NCI-H2227 treated with DMSO at 0.1 percent for 48 hours (cell line): ENCODE results near the gene FAS.

ENCODE experiments used
- DNase-seq: peaks from one replicate; lab custom pipeline; 2025; lab: John Stamatoyannopoulos, UW

Gene FAS

GRCh38 chr10:88990384-88991160 is at the start of gene FAS:
TSS of gene FAS (plus strand) at chr10:88990798. CDS start at chr10:88990877, 79 bp downstream.
- no peak for DNase-seq

- no peak for DNase-seq
Observed at GRCh38 chr10:88941026-88941425, 49.6 kb upstream of the FAS start.

- no peak for DNase-seq
Observed at GRCh38 chr10:88943778-88944177, 46.8 kb upstream of the FAS start.

DNA sequence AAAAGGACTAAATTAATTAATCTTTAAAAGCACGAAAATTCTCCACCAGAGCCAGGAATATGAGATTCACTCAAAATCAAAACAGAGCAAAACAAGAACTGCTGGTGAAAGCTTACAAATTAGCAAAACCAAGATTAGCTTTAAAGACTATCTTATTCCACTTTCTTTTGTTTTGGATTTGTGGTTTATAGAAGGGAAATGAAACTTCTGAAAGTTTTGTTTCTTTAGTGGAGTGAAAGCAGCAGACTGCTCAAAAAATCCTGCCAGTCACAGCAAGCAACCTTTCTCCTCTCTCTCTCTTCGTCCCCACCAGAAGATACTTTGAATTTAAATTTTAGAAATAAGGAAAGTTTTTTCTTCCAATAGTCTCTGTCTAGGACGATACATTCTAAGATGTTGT is 45.8 kb upstream of the FAS start:
- DNase-seq, result no peak

- DNase-seq, result no peak
Observed at GRCh38 chr10:88946200-88946599, 44.4 kb upstream of the FAS start.

DNA sequence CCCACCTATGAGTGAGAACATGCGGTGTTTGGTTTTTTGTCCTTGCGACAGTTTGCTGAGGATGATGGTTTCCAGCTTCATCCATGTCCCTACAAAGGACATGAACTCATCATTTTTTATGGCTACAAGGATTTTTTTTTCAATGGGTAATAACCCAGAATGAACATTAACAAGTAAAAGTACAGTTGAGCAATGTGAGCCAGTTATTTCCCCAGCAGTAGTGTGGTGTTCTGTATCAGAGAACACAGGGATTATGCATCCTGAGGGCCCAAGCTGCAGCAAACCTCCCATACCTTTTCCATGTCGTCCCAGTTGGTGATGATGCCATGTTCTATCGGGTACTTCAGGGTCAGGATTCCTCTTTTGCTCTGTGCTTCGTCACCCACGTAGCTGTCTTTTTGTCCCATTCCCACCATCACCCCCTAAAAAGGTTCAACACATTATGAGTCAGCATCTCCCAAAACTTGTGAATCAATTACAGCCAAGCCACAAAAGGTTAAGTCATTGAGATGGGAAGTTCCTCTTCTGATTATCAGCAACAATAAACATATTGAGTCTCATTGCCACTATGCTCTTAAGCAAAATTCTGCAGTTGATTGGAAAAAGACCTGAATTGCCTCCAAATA is 43.5 kb upstream of the FAS start:
- DNase-seq, result no peak

GRCh38 chr10:88949051-88949450 is 41.5 kb upstream of the FAS start:
- no peak for DNase-seq

- no peak for DNase-seq
Observed at GRCh38 chr10:88949912-88950837, 40.4 kb upstream of the FAS start.

GRCh38 chr10:88952647-88953111 is 37.9 kb upstream of the FAS start, which contains the start of gene ACTA2:
TSS of gene ACTA2 (minus strand) at chr10:88952773. CDS start at chr10:88948930, 3,843 bp downstream.
- DNase-seq, result no peak

GRCh38 chr10:88953662-88954061 is 36.9 kb upstream of the FAS start:
- no peak for DNase-seq

GRCh38 chr10:88954458-88955083 is 36.0 kb upstream of the FAS start:
- DNase-seq, result no peak

GRCh38 chr10:88957381-88957780 is 33.2 kb upstream of the FAS start:
- no peak for DNase-seq

GRCh38 chr10:88958721-88959120 is 31.9 kb upstream of the FAS start:
- no peak for DNase-seq

GRCh38 chr10:88960802-88961201 is 29.8 kb upstream of the FAS start:
- DNase-seq, result no peak

DNA sequence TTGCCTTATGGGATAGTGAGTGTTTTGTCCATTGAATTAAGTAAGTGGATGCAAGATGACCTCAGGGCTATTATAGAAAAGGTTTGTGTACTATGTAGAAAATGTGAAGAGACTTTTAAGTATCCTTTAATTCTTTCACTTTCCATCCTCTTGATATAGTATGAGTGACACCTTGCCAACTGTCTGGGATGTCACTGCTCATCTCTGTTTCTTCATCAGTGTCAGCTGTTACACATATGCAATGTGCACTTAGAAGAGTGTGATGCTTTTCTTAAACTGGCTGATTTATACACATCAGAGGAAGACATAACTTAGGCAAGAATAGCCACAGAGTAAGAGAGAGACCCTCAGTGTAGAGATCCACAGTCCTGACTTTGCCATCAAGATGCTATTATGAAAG is 29.3 kb upstream of the FAS start:
- DNase-seq, result no peak

DNA sequence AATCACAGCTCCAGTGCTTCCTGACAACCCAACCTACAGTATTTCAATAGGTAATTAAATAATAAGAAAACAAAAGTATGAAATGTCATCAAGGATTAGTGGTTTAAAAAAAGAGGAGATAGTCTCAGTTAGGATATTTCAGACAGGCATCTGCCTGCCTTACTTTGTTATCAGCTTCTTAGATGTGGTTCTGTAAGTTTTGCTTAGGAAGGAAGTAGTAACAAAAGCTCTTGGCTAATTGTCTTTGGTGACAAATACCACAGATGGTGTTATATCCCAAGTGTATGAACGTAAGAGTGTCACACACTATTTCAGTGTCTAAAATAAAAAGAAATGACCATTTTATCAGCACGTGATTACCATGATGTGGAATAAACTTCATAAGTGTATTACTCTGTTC is 28.3 kb upstream of the FAS start:
- DNase-seq, result no peak

DNA sequence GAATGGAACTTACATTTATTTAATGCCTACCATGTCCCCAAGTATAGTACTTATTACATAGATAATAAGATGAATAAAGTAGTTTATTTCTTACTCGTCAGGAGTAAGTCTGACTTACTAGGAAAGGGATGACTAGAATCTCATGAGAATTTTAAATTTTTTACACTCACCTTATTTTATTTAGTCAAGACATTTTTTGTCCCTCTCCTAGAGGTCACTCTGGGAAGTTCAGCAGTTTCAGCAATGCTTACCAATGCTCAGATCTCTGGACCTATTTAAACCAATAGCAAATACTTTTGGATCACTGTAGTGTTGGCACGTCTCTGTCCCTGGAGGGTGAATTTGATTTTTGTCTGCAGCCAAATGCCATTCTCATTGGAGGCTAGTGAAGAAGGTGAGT is 27.3 kb upstream of the FAS start:
- no peak for DNase-seq

DNA sequence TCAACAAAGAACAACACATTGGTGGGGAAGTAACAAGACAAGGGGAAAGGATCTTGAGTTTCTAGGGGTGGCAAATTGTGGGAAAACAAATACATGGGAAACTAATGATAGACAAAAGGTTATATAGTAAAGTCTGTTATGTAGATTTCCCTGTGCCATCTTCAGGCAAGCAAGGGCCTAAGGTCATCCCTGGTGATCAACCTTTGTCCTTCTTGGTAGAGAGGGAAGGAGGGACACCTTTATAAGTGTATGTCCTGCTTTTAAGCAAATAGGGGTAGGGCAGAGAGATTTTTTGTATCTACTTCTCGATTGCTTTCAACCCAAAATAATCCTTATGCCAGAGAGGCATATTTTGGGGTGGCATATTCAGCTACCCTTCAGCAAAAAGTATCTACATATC is 26.2 kb upstream of the FAS start:
- no peak for DNase-seq

DNA sequence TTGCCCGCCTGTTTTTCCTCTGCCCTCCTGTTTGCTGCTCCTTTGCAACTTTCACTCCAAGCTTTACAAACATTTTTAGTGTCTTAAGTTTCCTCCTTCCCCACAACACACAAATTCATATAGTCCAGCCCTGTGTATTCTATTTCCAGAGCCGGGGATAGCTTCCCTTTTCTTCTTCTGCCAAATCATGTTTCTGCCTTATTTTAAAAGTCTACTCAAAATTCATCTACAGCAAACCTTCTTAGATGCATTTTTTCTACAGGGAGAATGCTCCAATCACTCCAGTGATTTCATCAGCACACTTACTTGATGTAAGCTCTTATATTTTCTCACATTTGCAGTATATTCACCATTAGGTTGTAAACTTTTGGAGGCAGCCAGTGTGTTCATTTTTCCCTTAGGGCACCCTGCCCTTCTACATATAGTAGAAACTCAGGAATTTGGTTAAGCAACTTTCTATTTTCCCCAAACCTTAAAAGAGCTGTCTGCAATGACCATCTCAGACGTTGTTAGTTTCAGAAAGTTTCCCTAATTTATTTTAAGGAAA is 25.7 kb upstream of the FAS start:
- DNase-seq, result no peak

GRCh38 chr10:88966797-88967196 is 23.8 kb upstream of the FAS start:
- DNase-seq, result no peak

DNA sequence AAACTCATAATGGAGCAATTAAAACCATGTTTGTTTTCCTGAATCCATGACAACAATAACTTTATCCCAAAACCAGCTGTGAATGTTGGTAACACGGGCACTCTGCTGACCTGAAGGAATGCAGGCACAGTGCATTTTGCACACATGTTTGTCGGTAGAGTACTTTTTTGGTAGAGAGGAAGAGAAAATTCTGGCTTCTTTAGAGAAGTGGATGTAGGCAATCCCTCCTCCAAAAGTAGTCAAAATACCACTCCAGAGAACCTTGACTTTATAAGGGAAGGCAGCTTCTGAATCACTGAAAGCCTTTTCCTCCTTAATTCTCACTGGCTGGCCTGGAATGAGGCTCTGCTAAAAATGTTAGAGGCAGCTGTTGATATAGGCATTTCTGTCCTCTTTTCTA is 22.2 kb upstream of the FAS start:
- no peak for DNase-seq
